Measurements from ENCODE around the gene MAU2. TPM values are rescaled to one million over a fixed set of nuclear protein-coding genes. Genes with fewer than 3 reads are reported as not detected.

The MAU2 gene
- total RNA-seq, 1 experiment from 2014 or later, result 38.0 TPM

- BruUV-seq (replicated peaks), result no TSS peak
- ATAC-seq (no peak), DNase-seq (ENCODE audit: low read depth, low spot score) (no peak)
- H3K9me3 ChIP-seq (ENCODE audit: control insufficient read depth, insufficient read depth, low read depth, low read length), result no peaks in the 10 kb centered on the region
- H3K4me3 ChIP-seq (ENCODE audit: low read depth in 2 of 2, low read length in 2 of 2), result no peak overlapping the region
- no peak overlapping the region for H3K27ac ChIP-seq (ENCODE audit: low read length)
- H3K4me1 ChIP-seq (ENCODE audit: control insufficient read depth, insufficient read depth, low read length), result no peaks in the 10 kb centered on the region
- no peaks in the 10 kb centered on the region for H3K27me3 ChIP-seq (ENCODE audit: control insufficient read depth, insufficient read depth, low read length)
- POLR2A ChIA-PET, result no interaction called here
- in situ Hi-C loops (cut with HindIII; ENCODE audit: low pct_unique_long_range_greater_than_20kb, low sequenced_read_pairs), result no loop called here
- intact Hi-C loops (cut with micrococcal nuclease; ENCODE audit: unreplicated experiment), result no loop called here
- no peak; the same call in 1 of the 2 replicates for TF ChIP-seq CTCF (IDR thresholded peaks at IDR 0.05)
- TF ChIP-seq, protein P1, sequence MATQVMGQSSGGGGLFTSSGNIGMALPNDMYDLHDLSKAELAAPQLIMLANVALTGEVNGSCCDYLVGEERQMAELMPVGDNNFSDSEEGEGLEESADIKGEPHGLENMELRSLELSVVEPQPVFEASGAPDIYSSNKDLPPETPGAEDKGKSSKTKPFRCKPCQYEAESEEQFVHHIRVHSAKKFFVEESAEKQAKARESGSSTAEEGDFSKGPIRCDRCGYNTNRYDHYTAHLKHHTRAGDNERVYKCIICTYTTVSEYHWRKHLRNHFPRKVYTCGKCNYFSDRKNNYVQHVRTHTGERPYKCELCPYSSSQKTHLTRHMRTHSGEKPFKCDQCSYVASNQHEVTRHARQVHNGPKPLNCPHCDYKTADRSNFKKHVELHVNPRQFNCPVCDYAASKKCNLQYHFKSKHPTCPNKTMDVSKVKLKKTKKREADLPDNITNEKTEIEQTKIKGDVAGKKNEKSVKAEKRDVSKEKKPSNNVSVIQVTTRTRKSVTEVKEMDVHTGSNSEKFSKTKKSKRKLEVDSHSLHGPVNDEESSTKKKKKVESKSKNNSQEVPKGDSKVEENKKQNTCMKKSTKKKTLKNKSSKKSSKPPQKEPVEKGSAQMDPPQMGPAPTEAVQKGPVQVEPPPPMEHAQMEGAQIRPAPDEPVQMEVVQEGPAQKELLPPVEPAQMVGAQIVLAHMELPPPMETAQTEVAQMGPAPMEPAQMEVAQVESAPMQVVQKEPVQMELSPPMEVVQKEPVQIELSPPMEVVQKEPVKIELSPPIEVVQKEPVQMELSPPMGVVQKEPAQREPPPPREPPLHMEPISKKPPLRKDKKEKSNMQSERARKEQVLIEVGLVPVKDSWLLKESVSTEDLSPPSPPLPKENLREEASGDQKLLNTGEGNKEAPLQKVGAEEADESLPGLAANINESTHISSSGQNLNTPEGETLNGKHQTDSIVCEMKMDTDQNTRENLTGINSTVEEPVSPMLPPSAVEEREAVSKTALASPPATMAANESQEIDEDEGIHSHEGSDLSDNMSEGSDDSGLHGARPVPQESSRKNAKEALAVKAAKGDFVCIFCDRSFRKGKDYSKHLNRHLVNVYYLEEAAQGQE (IDR thresholded peaks at IDR 0.05; ENCODE audit: insufficient read depth in 1 of 2, low read depth in 2 of 2, low read length in 1 of 2), result no peak
- TF ChIP-seq TCF7L2 (IDR thresholded peaks at IDR 0.05; ENCODE audit: low read depth, low read length), result no peak
- no peak for TF ChIP-seq POLR2AphosphoS5 (IDR thresholded peaks at IDR 0.05; ENCODE audit: low read depth, low read length)
- no peak for TF ChIP-seq SIN3A (IDR thresholded peaks at IDR 0.05; ENCODE audit: borderline replicate concordance, insufficient read depth, low read depth, low read length)
- CTCF ChIA-PET, result interaction anchor here (0.5 to 1.6 kb wide), 4 partner anchors 19 to 849 kb away, joined by 3 to 7 read pairs (median 4); no protein-coding TSS in a partner anchor
- H3K36me3 ChIP-seq (ENCODE audit: control insufficient read depth, insufficient read depth, low read length), result no peaks in the 10 kb centered on the region; the same call in none of the 2 replicates
These were observed 22.4 kb downstream of the MAU2 start for GRCh38 chr19:19343016-19343362.

- no peak for ATAC-seq
- in situ Hi-C loops (cut with HindIII; ENCODE audit: low pct_unique_long_range_greater_than_20kb, low sequenced_read_pairs) (no loop called here), intact Hi-C loops (cut with micrococcal nuclease; ENCODE audit: unreplicated experiment) (no loop called here)
- ChIA-PET CTCF (no interaction called here), POLR2A (no interaction called here)
- TF ChIP-seq, protein P1 (IDR thresholded peaks at IDR 0.05; ENCODE audit: insufficient read depth in 1 of 2, low read depth in 2 of 2, low read length in 1 of 2), result no peak
- TF ChIP-seq TCF7L2 (IDR thresholded peaks at IDR 0.05; ENCODE audit: low read depth, low read length), result no peak
- TF ChIP-seq POLR2AphosphoS5 (IDR thresholded peaks at IDR 0.05; ENCODE audit: low read depth, low read length), result no peak
- no peak for TF ChIP-seq CTCF (IDR thresholded peaks at IDR 0.05)
- no peak for TF ChIP-seq SIN3A (IDR thresholded peaks at IDR 0.05; ENCODE audit: borderline replicate concordance, insufficient read depth, low read depth, low read length)
- BruUV-seq (replicated peaks), result no TSS peak
- H3K9me3 ChIP-seq (ENCODE audit: control insufficient read depth, insufficient read depth, low read depth, low read length), result no peaks in the 10 kb centered on the region
- H3K27ac ChIP-seq (ENCODE audit: low read length), result no peak overlapping the region
- H3K36me3 ChIP-seq (ENCODE audit: control insufficient read depth, insufficient read depth, low read length), result no peaks in the 10 kb centered on the region; the same call in none of the 2 replicates
- no peaks in the 10 kb centered on the region for H3K27me3 ChIP-seq (ENCODE audit: control insufficient read depth, insufficient read depth, low read length)
- no peak overlapping the region for H3K4me3 ChIP-seq (ENCODE audit: low read depth in 2 of 2, low read length in 2 of 2)
- DNase-seq (ENCODE audit: low read depth, low spot score), result no peak
- no peaks in the 10 kb centered on the region for H3K4me1 ChIP-seq (ENCODE audit: control insufficient read depth, insufficient read depth, low read length)
These were observed 23.1 kb downstream of the MAU2 start for GRCh38 chr19:19343762-19344161.
